Stimulated activated CD8-positive, alpha-beta memory T cell treated with anti-CD3 and anti-CD28 coated beads, Interleukin-4, amount 100 ng/mL, for 48 hours (primary cell): ENCODE data around the gene GRSF1.
A peak's percentile ranks its signal among the peaks of the same experiment; 100 is the strongest.
"Not testable (repeated sequence)": the region's sequence is repeated elsewhere in the genome, so short reads cannot be mapped to it uniquely, and the experiment has no call there.

Experiments
- DNase-seq: peaks from one replicate; pipeline ENCODE4 v3.0.0-alpha.2; 2020

The GRSF1 gene, protein sequence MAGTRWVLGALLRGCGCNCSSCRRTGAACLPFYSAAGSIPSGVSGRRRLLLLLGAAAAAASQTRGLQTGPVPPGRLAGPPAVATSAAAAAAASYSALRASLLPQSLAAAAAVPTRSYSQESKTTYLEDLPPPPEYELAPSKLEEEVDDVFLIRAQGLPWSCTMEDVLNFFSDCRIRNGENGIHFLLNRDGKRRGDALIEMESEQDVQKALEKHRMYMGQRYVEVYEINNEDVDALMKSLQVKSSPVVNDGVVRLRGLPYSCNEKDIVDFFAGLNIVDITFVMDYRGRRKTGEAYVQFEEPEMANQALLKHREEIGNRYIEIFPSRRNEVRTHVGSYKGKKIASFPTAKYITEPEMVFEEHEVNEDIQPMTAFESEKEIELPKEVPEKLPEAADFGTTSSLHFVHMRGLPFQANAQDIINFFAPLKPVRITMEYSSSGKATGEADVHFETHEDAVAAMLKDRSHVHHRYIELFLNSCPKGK

DNA sequence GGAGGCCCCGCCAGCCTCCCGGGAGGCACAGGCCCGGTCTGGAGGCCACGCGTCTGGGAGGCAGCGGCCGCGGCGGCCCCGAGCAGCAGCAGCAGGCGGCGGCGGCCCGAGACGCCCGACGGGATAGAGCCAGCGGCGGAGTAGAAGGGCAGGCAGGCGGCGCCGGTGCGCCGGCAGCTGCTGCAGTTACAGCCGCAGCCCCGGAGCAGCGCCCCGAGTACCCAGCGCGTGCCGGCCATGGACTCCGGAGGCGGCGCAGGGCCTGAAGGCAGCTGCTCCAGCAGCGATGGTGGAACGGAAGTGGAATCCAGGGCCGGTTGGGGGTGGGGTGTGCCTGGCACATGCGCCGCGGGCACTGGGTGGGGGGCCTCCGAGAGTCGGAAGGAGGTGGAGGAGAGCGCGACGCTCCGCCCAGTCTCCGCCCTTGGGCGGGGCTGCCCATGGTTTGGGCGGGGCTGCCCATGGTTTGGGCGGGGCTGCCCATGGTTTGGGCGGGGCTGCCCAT is at the start of gene GRSF1:
Gene GRSF1, minus strand, starts transcription at position 302 of the 505 bp plus-strand sequence. Its CDS starts 63 bp downstream, at position 239.
- peak; percentile 94 for DNase-seq

- DNase-seq, result no peak
Measured at GRCh38 chr4:70885174-70885573, 45.5 kb upstream of the GRSF1 start.

DNA sequence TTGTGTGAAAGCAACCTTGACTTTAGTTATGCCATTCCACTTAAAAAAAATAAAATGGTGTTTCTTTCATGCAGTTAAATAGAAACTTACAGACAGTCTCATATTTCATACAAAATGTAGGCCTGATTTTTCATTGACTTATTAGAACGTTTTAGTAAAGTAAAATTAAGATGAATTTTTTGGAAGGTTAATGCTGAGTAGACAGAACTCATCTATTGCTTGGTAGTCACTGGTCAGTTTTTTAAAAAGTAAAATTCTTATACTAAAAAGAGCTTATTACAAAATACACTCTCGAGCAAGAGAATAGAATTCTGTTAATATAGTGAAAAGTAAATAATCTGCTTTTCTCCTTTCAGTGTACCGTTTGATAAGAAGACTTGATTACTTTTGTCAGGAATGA is 41.0 kb upstream of the GRSF1 start:
- DNase-seq, result no peak

DNA sequence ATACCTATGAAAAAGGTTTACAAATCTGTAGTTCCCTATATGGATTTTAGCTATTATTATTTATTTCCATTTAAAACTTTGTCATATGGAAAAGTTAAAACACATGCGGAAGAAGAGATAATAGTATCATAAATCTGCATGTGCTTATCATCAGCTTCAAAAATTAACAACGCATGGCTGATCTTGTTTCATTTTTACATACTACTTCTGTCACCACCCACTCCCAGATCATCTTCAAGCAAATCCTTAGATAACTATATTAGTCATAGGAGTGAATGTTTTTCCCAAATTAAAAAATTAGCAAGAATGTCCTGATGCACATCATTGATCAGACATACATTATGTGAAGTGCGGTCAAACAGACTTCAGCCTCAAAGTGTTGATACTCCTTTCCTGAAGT is 37.9 kb upstream of the GRSF1 start:
- no peak for DNase-seq

GRCh38 chr4:70874268-70875156 is 34.8 kb upstream of the GRSF1 start:
- no peak for DNase-seq

DNA sequence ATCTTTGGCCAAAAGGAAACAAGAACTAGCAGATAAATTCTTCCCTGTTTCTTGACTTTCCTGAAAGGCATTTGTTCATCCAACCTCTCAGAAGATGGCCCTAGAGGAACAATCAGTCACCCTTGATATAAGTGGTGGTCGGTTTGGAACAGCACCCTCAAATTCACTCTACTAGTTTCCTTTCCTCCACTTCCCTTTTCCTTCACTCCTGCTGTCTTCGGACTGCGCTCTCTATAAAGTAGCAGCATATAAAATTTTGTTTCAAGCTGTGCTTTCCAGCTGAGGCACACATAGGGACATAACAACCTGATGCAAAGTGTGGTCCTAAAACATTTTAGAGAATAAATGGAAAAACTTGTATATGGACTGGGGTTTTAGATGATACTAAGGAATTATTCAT is 33.5 kb upstream of the GRSF1 start:
- no peak for DNase-seq

DNA sequence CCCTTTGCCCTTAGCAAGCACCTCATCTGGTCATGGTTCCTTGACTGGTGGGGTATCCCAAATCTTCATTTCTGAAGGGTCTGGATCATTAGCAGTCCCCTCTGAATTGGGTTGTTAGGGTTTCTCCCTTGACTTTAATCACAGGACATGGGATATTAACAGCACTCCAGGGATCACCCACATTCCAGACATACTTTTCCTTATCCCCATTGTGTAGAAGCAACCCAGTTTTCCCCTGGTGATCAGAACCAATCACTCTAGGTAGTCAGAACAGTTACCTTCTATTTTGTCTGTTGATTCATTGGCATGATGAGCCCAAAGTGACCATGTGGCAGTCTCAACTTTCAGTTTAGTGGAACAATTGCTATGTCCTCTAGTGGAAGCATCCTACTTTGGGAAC is 29.1 kb upstream of the GRSF1 start:
- no peak for DNase-seq

DNA sequence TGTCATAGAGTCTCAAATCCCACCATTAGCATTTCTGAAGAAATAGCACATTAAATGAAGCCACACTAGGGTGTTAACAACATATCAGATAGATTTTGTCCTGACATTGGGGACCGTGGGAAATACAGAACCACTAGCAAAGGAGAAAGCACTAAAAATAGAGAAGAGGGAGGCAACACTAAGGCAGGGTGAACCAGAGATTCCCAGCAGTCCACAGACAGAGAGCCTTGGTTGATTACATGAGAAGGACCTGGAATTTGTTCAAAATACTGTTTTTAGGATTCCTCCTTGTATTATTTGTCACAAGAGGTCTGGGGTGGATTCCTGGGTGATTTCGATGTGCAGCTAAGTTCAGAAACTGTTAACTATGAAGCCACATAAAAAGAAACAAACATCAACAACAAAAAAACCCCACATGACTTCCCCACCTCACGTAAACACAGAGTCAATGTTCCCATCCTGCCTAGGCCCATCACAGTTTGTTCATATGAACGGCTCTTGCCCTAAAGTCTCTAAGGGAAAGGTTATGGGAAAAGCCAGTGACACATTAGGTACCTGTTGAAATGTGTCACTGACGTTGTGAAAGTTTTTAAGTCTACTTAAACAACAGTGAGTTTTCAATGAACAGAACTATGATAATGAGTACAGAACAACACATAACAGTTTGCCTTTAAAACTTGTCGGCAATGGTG is 23.6 kb upstream of the GRSF1 start:
- no peak for DNase-seq

GRCh38 chr4:70859066-70859465 is 19.4 kb upstream of the GRSF1 start:
- no peak for DNase-seq

DNA sequence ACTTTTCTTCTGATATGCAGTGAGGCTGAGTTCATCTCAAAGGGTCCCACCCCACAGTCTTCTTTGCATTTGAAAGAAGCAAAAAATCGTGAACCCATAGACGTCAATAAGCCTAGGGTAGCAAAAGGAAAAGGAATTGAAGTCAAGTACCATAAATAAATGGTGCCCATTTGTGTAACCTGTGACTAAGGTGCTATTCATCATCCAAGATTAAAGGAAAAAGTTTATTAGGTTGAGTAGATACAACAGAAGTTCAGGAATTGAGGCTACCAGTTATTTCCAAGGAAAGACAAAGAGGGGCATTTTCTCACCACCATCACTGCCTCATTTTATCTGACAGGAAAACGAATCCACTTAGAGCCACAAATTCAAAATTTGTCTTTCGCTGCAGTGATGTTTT is 18.8 kb upstream of the GRSF1 start:
- no peak for DNase-seq

GRCh38 chr4:70855464-70855863 is 15.8 kb upstream of the GRSF1 start:
- DNase-seq, result no peak

DNA sequence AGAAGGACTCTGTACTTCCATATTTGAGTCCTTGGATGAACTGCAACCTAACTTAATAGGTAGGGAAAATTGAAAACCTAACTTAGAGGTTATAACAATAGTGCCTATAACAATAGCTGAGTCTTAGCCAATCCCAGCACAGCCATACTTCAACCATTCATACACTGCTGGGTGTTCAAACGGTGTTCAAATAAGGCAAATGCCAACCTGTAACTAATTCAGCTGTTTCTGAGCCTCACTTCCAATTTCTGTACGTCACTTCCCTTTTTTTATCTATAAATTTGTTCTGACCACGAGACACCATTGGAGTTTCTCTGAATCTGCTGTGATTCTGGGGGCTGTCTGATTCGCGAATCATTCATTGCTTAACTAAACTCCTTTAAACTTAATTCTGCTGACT is 9.6 kb upstream of the GRSF1 start:
- DNase-seq, result no peak

GRCh38 chr4:70844180-70844579 is 4.5 kb upstream of the GRSF1 start:
- no peak for DNase-seq

GRCh38 chr4:70842761-70843435 is 3.2 kb upstream of the GRSF1 start:
- no peak for DNase-seq

GRCh38 chr4:70841951-70842350 is 2.3 kb upstream of the GRSF1 start:
- no peak for DNase-seq

- DNase-seq, result no peak
Measured at GRCh38 chr4:70841211-70841610, 1.5 kb upstream of the GRSF1 start.

DNA sequence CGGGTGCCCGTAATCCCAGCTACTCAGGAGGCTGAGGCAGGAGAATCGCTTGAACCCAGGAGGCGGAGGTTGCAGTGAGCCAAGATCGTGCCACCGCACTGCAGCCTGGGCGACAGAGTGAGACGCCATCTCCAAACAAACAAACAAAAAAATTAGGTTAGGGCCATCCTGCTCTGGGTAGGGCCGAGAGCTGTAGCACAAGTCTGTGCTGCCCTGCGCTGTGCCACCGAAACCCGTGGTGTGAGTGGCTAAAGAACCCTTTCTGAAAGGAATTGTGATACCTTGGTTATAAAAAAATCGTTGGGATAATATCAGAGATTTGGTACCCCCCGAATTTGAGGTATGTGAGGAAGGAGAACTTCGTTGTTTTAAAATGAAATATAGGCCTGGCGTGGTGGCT is 941 bp upstream of the GRSF1 start:
- not testable (repeated sequence) for DNase-seq

GRCh38 chr4:70840137-70840536 is 447 bp upstream of the GRSF1 start:
- peak; percentile 79 for DNase-seq

- peak; percentile 72 for DNase-seq
Measured at GRCh38 chr4:70838666-70839588, 763 bp downstream of the GRSF1 start.

GRCh38 chr4:70838204-70838603 is 1.5 kb downstream of the GRSF1 start:
- DNase-seq, result no peak

- no peak for DNase-seq
Measured at GRCh38 chr4:70836081-70836480, 3.6 kb downstream of the GRSF1 start.
